COLO668 (cell line): ENCODE measurements around the gene DOCK6.
"Not testable (repeated sequence)": the region's sequence is repeated elsewhere in the genome, so short reads cannot be mapped to it uniquely, and the experiment has no call there.

ENCODE experiments used
- DNase-seq: peaks from one replicate; lab custom pipeline; 2025; ENCODE audit not compliant: unreplicated experiment; lab: John Stamatoyannopoulos, UW

The DOCK6 gene

GRCh38 chr19:11199517-11199916, 62.8 kb downstream of the DOCK6 start:
- DNase-seq, result no peak

- DNase-seq, result no peak
These were observed 63.4 kb downstream of the DOCK6 start for GRCh38 chr19:11198769-11199424.

GRCh38 chr19:11198175-11198534, 64.2 kb downstream of the DOCK6 start:
- no peak for DNase-seq

GRCh38 chr19:11197291-11198174, 64.8 kb downstream of the DOCK6 start, which contains the start of gene KANK2:
Gene KANK2 (minus strand): TSS chr19:11197545. CDS start chr19:11194511, 3,034 bp downstream.
- DNase-seq, result peak; percentile 95

GRCh38 chr19:11196406-11197287, 65.7 kb downstream of the DOCK6 start:
- peak; percentile 40 for DNase-seq

- no peak for DNase-seq
These were observed 66.6 kb downstream of the DOCK6 start for GRCh38 chr19:11195681-11196080.

GRCh38 chr19:11194656-11195558, 67.4 kb downstream of the DOCK6 start:
- no peak for DNase-seq

GRCh38 chr19:11194173-11194572, 68.2 kb downstream of the DOCK6 start:
- DNase-seq, result no peak

GRCh38 chr19:11192957-11193939, 69.1 kb downstream of the DOCK6 start:
- no peak for DNase-seq

- DNase-seq, result no peak
These were observed 70.4 kb downstream of the DOCK6 start for GRCh38 chr19:11191934-11192333.

GRCh38 chr19:11191273-11191755, 71.0 kb downstream of the DOCK6 start:
- DNase-seq, result peak; percentile 25

GRCh38 chr19:11190501-11190900, 71.8 kb downstream of the DOCK6 start:
- no peak for DNase-seq

GRCh38 chr19:11187441-11187840, 74.9 kb downstream of the DOCK6 start:
- no peak for DNase-seq

- DNase-seq, result no peak
These were observed 79.3 kb downstream of the DOCK6 start for GRCh38 chr19:11182994-11183393.

GRCh38 chr19:11181488-11181887, 80.8 kb downstream of the DOCK6 start:
- DNase-seq, result no peak

- DNase-seq, result not testable (repeated sequence)
These were observed 81.3 kb downstream of the DOCK6 start for GRCh38 chr19:11180975-11181374.

- no peak for DNase-seq
These were observed 82.0 kb downstream of the DOCK6 start for GRCh38 chr19:11180346-11180745.

GRCh38 chr19:11179716-11180297, 82.5 kb downstream of the DOCK6 start:
- no peak for DNase-seq

GRCh38 chr19:11179145-11179465, 83.2 kb downstream of the DOCK6 start:
- not testable (repeated sequence) for DNase-seq
